ENCODE results near the gene PIK3R2.
A peak's percentile ranks its signal among the peaks of the same experiment; 100 is the strongest.
"Not testable (repeated sequence)": the region's sequence is repeated elsewhere in the genome, so short reads cannot be mapped to it uniquely, and the experiment has no call there.

The PIK3R2 gene

DNA sequence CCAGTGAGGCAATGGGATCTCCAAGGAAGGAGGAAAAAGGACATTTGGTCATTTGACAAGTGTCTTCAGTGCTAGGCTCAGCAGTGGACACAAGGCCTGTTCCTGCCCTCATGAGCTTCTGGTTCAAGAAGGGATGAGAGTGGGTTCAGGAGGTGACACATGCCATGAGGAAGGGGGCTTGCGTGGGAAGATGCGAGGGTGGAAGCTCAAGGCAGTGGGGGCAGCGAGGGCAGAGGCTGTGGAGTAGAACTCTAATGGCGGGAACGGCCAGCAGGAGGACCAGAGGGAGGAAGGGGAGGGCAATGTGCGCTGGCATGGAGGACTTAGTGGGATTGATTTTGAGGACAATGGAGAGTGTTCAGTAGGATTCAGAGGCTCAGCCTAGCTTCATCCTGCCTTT, 3.3 kb downstream of the PIK3R2 start:
- no peak for DNase-seq

DNA sequence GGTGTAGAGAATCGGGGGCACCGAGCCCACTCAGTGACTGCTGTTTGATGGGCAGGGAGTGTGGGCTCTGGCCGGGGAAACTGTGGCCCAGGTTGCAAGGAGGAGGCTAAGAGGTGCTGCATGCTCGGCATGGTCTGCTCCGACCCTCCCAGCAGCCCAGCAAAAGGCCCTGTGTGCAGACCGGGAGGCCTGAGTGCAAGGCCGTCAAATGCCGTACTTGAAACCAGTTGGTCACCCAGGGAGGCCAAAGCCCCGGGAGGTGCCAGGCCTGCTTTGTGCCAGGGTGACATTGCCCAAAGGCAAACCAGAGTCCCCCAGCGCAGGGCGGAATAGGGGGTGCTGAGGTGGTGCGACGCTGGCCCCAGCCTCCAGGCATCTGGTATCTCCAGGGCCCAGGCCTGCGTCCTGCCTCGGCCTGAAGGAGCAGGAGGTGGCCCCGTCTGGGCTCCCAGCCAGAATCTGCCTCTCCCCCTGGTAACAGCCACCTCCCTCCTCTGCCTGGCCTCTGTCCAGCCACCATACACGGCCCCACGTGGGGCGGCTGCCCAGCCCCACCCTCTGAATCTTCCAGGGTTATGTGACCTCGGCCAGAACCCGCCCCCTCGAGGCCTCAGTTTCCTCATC, 4.0 kb downstream of the PIK3R2 start:
- peak; percentile 98 for DNase-seq

- peak; percentile 55 for DNase-seq
Measured at GRCh38 chr19:18157465-18158063, 4.6 kb downstream of the PIK3R2 start.

GRCh38 chr19:18158467-18158866, 5.5 kb downstream of the PIK3R2 start:
- DNase-seq = no peak

DNA sequence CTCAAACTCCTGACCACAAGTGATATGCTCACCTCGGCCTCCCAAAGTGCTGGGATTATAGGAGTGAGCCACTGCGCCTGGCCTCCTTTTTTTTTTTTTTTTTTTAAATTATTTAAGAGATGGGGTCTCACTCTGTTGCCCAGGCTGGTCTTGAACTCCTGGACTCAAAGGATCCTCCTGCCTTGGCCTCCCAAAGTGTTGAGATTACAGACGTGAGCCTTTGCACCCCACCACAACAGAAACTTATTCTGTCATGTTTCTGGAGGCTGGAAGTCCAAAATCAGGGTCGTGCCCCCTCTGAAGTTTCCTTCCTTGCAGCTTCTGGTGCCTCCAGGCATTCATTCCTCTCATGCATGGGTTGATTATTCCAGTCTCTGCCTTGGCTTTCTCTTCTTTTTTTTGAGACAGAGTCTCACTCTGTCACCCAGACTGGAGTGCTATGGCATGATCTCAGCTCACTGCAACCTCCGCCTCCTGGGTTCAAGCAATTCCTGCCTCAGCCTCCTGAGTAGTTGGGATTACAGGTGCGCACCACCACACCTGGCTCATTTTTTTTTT, 6.2 kb downstream of the PIK3R2 start:
- not testable (repeated sequence) for DNase-seq

- no peak for DNase-seq
Measured at GRCh38 chr19:18159810-18160209, 6.8 kb downstream of the PIK3R2 start.

DNA sequence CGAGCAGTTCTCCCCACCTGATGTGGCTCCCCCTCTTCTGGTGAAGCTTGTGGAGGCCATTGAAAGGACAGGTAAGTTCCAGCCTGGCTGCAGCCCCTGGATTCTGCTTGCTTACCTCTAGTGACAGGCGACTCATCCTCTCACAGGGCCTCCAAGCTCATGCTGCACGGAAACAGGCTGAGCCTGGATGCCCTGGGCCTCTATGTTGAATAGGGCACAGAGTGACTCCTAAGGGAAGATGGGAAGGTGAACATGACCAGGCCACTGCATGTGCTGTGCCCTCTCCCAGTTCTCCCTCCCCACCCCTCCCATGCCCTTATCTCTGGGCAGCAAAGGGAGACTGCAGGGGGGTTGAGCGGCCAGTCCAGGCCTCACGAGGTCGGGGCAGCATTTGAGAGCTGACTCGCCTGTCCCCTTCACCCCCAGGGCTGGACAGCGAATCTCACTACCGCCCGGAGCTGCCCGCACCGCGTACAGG, 7.6 kb downstream of the PIK3R2 start:
- peak; percentile 77 for DNase-seq

GRCh38 chr19:18160971-18161635, 8.1 kb downstream of the PIK3R2 start:
- peak; percentile 84 for DNase-seq

- DNase-seq = no peak
Measured at GRCh38 chr19:18161636-18162002, 8.7 kb downstream of the PIK3R2 start.

GRCh38 chr19:18164072-18164471, 11.1 kb downstream of the PIK3R2 start:
- DNase-seq = no peak

DNA sequence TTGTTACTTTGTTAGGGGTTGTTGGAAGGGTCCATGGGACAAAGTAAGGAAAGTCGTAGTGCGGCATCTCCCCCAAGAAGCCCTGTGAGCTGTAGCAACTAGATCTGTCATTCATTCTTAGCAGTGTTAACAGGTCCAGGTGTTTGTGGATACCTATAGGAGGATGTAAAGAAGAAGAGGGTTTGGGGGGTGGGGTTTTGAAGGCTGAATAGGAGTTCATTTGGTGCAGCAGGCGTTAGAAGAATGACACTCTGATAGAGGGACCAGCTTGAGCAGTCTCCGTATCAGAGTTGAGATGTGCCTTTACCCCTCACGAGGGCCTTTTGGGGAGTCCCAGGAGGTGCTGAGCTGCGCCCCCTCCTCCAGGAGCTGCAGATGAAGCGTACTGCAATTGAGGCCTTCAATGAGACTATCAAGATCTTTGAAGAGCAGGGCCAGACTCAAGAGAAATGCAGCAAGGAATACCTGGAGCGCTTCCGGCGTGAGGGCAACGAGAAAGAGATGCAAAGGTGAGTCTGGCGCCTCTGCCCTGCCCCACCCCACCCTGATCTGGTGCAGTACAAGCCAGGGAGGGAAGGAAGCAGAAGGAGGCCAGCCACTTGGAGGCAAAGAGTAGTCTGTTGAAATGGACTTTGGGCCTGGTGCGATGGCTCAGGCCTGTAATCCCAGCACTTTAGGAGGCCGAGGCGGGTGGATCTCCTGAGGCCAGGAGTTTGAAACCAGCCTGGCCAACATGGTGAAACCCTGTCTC, 13.0 kb downstream of the PIK3R2 start:
- DNase-seq = no peak

- no peak for DNase-seq
Measured at GRCh38 chr19:18167011-18167410, 14.0 kb downstream of the PIK3R2 start.

DNA sequence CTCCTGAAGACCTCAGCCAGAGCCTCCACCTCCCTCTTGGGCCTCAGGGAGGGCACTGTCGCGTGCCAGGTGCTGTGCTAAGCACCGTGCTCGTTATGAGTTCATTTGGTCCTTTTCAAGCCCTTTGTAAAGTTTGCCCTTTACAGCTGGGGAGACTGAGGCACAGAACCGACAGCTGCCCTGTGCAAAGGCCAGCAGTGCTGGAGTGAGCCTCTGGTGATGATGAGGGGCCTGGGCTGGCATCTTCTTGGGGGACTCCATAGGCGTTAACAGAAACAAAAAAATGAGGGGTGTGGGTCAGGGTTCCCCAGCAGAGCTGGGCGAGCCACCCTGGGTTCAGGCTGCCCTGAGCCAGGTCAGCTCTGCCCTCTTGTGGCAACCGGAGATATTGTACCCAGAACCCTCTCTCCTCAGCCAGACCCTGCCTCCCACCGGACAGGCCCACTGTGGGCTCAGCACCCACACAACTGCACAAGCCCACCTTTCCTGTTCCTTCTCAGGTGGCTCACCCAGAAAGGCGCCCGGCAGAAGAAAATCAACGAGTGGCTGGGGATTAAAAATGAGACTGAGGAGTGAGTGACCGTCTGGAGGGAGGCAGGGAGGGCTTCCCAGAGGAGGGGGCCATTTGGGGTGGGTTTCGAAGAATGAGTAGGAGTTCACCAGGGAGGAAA, 15.1 kb downstream of the PIK3R2 start:
- DNase-seq = peak; percentile 82

DNA sequence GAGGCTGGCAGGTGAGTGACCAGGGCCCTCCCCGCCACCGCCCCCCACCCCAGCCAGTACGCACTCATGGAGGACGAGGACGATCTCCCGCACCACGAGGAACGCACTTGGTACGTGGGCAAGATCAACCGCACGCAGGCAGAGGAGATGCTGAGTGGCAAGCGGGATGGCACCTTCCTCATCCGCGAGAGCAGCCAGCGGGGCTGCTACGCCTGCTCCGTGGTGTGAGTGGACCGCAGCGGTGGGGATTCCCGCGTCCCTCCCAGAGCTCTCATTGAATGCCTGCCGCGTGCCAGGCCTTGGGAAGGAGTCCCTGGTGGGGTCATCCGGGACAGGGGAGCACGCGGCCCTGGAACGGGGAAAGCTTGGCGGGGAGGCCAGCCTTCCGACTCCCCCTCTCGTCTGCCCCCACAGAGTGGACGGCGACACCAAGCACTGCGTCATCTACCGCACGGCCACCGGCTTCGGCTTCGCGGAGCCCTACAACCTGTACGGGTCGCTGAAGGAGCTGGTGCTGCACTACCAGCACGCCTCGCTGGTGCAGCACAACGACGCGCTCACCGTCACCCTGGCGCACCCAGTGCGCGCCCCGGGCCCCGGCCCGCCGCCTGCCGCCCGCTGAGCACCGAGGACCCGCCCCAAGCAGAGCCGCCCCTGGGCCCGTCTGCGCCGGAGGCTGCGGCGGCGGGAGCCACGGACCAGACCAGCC, 15.9 kb downstream of the PIK3R2 start:
- no peak for DNase-seq

DNA sequence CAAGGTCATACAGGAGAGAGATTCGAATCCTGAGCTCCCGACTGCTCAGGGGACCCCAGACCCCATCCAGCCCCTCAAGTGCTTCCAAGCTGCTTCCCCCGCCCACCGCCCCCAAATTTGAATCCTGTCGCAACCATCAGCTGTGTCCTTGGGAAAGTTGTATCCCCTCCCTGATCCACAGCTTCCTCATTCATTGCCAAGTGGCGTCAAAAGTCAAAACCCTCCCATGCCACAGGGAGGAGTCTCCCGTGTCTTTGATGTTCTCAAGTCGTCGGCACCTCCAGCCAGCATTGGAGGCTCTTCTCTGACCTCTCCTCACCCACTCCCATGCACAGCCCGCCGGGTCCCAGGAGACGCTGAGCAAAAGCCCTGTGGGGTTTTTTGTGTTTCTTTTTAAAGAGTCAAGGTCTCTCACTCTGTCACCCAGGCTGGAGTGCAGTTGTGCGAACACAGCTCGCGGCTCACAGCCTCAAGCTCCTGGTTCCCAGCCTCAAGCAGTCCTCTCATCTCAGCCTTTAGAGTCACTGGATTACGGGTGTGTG, 17.8 kb downstream of the PIK3R2 start:
- no peak for DNase-seq

GRCh38 chr19:18171605-18172327, 18.8 kb downstream of the PIK3R2 start:
- no peak for DNase-seq

DNA sequence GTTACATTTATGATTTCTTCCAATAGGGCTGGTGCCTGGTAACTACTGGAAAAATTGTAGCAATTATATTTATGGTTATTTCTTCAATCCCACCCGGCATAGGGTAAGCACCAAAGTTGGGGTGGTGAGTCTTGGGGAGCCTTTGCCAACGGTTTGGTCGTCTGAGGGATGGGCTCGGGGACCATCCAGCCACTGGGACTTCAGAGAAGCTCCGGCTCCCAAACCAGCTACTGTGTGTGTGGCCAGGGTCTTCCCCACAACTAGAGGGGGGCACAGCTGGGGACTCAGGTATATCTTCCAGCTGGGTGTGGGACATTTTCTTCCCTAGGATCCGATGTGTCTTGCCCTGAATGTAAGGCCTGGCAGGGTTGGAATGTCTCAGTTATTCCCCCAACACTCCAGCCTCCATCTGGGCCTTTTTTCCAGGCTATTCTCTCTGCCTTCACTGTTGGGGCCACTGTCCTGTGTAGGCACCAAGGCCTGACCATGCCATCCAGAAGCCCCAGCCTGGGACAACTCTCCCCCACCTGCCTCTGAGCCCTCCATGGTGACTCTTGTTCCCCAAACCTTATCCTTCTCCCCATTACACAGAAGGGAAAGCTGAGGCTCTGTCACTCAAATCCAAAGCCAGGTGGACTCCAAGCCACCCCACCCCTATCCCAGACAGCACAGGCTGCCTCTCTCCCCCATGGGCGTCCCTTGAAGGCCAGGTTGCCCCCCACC, 19.5 kb downstream of the PIK3R2 start:
- no peak for DNase-seq

DNA sequence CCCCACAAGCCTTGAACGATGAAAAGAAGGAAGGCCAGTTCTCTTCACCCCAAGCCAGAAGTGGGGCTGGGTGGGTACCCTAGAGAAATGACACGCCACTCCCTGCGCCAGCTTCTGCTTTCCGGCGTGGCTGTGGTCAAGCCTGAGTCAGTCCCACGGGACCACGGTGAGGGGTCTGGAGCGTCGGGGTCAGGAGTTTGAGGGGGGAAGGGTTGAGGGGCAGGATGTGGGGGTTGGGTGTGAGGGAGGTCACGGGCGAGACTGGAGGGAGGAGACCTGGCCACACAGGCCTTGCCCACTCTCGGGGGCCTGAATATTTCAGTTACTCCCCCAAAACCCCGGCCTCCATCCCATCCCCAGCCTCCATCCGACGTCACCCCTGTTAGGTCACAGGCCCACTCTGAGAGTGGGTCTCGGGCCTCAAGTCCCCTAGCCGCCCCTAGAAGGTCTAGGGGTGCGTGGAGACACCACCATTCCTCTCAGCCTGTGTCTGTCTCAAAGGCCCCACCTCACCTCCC, 20.1 kb downstream of the PIK3R2 start:
- peak; percentile 44 for DNase-seq

GRCh38 chr19:18173572-18174288, 20.8 kb downstream of the PIK3R2 start, which contains the start of gene IFI30:
Gene IFI30 (plus strand): TSS chr19:18173813. CDS start chr19:18173842, 29 bp downstream.
- DNase-seq = peak; percentile 78

All from hematopoietic multipotent progenitor cell treated with erythropoietin and hydrocortisone succinate and interleukin-3 and kit ligand, for 4 days (in vitro differentiated cells).